PC-3 (cell line): ENCODE data around the gene NFIL3. TPM values are rescaled to one million over a fixed set of nuclear protein-coding genes. Genes with fewer than 3 reads are reported as not detected.
A peak's percentile ranks its signal among the peaks of the same experiment; 100 is the strongest.

Experiments
- ATAC-seq: fragments of 200-7000 bp; cut with Tn5 transposase; 2 replicates; pipeline ENCODE4 v1.9.1; 2020; ENCODE audit warnings: mild to moderate bottlenecking, moderate library complexity
- BruUV-seq: library from RNA; stranded (reverse); fragments of 400-500 nt; replicated peaks from 2 replicates; lab custom pipeline; 2021; lab: Mats Ljungman, UMichigan
- CTCF ChIA-PET: fragments of 300-600 bp; sonication (Branson Sonifier 250); formaldehyde crosslinking; loops from one replicate; lab custom pipeline; 2022; ENCODE audit warnings: antibody characterized with exemption; lab: Charles Lee
- POLR2A ChIA-PET: fragments of 300-600 bp; sonication (Branson Sonifier 250); formaldehyde crosslinking; loops from one replicate; lab custom pipeline; 2022; ENCODE audit warnings: antibody characterized with exemption; ENCODE audit not compliant: unreplicated experiment; lab: Charles Lee
- DNase-seq: peaks from one replicate; pipeline ENCODE4 v3.0.0-alpha.2; 2015
- H2AFZ ChIP-seq: fragments of 300-600 bp; sonication (generic); 2 replicates; pipeline ENCODE4 v1.6.0; 2016; ENCODE audit warnings: antibody characterized with exemption, low read length
- H3F3A ChIP-seq: fragments of 300-600 bp; sonication (generic); one replicate; pipeline ENCODE4 v1.6.0; 2017; ENCODE audit warnings: antibody characterized with exemption, low read length, control low read depth, mild to moderate bottlenecking; ENCODE audit not compliant: unreplicated experiment
- H3K27ac ChIP-seq: fragments of 300-600 bp; sonication (generic); 2 replicates; pipeline ENCODE4 v1.5.1; 2016; ENCODE audit warnings: mild to moderate bottlenecking, low read length
- H3K27me3 ChIP-seq: fragments of 300-600 bp; sonication (generic); 2 replicates; pipeline ENCODE4 v1.6.1; 2016; ENCODE audit warnings: low read length, mixed read lengths
- H3K36me3 ChIP-seq: fragments of 300-600 bp; sonication (generic); 2 replicates; pipeline ENCODE4 v1.6.1; 2016; ENCODE audit warnings: low read depth, mixed run types, low read length, mixed read lengths
- H3K4me1 ChIP-seq: fragments of 300-600 bp; sonication (generic); 2 replicates; pipeline ENCODE4 v1.5.1; 2016; ENCODE audit warnings: low read length; ENCODE audit not compliant: insufficient read depth
- H3K4me2 ChIP-seq: fragments of 300-600 bp; sonication (generic); 2 replicates; pipeline ENCODE4 v1.6.0; 2016; ENCODE audit warnings: low read length
- H3K4me3 ChIP-seq: fragments of 300-600 bp; sonication (generic); 2 replicates; pipeline ENCODE4 v1.5.1; 2016; ENCODE audit warnings: mild to moderate bottlenecking, low read length, mixed read lengths
- H3K79me2 ChIP-seq: fragments of 300-600 bp; sonication (generic); 2 replicates; pipeline ENCODE4 v1.6.1; 2017; ENCODE audit warnings: low read length, mixed read lengths
- H3K9ac ChIP-seq: fragments of 300-600 bp; sonication (generic); 2 replicates; pipeline ENCODE4 v1.6.0; 2016; ENCODE audit warnings: mild to moderate bottlenecking, low read length
- H3K9me2 ChIP-seq: fragments of 300-600 bp; sonication (generic); replicated peaks from 2 replicates; pipeline ENCODE4 v1.6.1; 2016; ENCODE audit warnings: mixed run types, low read length, mixed read lengths
- H3K9me3 ChIP-seq: fragments of 300-600 bp; sonication (generic); 2 replicates; pipeline ENCODE4 v1.6.1; 2016; ENCODE audit warnings: low read length, mixed read lengths
- H4K20me1 ChIP-seq: fragments of 300-600 bp; sonication (generic); 2 replicates; pipeline ENCODE4 v1.6.1; 2016; ENCODE audit warnings: low read length, mixed read lengths
- EZH2 ChIP-seq: fragments of 300-600 bp; sonication (generic); IDR thresholded peaks from one replicate; pipeline ENCODE4 v1.6.1; 2017; ENCODE audit warnings: antibody characterized with exemption, mild to moderate bottlenecking, low read length; ENCODE audit not compliant: unreplicated experiment
- EZH2phosphoT487 ChIP-seq: fragments of 300-600 bp; sonication (generic); IDR thresholded peaks from 2 replicates; pipeline ENCODE4 v1.6.1; 2018; ENCODE audit warnings: mild to moderate bottlenecking, antibody characterized with exemption, low read length, borderline replicate concordance
- intact Hi-C: fragments of 100-400 bp; cut with micrococcal nuclease; formaldehyde crosslinking; loops from 2 replicates; pipeline ENCODE4 v1.9.0; 2023
- total RNA-seq: library from RNA; depleted of rRNA; stranded (reverse); fragments of >200 nt; gene quantifications from 2 replicates; pipeline ENCODE4 v1.2.3, GENCODE V29; 2014; rRNA removed
- TF ChIP-seq, protein P1 (sequence below): fragments of 300-600 bp; sonication (generic); conservative IDR thresholded peaks from 2 replicates; pipeline ENCODE4 v1.5.1; 2017; ENCODE audit warnings: antibody characterized with exemption, low read depth, mild to moderate bottlenecking, low read length

Gene NFIL3
- total RNA-seq, 1 experiment from 2014 or later: 5.4 TPM

DNA sequence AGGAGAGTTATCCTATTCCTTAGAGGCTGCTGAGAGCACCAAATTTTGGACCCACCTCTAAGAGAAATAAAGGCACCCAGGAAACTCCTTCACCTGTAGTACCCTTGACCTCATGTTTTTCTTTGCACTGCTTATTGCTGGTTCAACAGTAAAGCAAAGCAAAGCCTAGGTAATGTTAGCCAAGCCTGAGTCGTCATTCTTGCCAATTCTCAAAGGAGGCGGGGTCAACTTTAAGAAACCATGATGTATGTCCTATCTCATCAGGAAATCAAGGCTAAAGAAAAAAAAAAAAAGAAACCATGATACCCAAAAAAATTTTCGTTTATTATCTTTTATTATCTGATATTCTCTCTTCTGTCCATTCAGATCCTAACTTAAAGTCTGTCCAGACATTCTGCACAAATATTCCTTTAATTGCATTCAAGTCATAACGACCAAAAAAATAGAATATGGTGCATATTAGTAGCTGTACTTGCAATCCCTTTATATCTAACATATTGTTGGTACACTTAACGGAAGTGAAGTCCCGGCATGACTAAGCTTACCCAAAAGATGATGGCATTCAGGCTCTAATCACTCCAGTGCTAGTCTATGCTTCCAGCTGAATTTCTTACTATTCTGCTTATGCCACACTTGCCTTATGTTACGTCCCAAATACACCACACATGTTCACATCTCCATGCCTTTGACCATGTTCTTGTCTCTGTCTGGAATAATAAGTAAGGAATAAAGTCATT lies 63.7 kb downstream of the NFIL3 start:
- no peaks in the 10 kb centered on the region for H3K9me3 ChIP-seq
- H4K20me1 ChIP-seq: no peaks in the 10 kb centered on the region
- no peaks in the 10 kb centered on the region for H3K27me3 ChIP-seq
- H3K4me2 ChIP-seq: peak overlapping the region; percentile 91
- BruUV-seq: no TSS peak
- no peak overlapping the region for H2AFZ ChIP-seq
- ChIA-PET CTCF (interaction anchor here (0.9 to 1.1 kb wide), 2 partner anchors 51 to 271 kb away, joined by 3 to 4 read pairs; no protein-coding TSS in a partner anchor), POLR2A (no interaction called here)
- no peak for TF ChIP-seq EZH2phosphoT487
- peaks cover under 1% of the 10 kb centered on the region; the same call in 1 of the 2 replicates for H3K36me3 ChIP-seq
- intact Hi-C loops: loop anchor here (5.0 kb wide), 1 partner anchor 62 kb away; the partner anchor contains the start of gene NFIL3
- DNase-seq (peak; percentile 14), ATAC-seq (no peak)
- H3K9ac ChIP-seq: no peak overlapping the region
- H3F3A ChIP-seq: no peaks in the 10 kb centered on the region
- H3K9me2 ChIP-seq: no peaks in the 10 kb centered on the region
- peak overlapping the region; percentile 85 for H3K4me3 ChIP-seq
- no peak overlapping the region for H3K27ac ChIP-seq
- peaks cover 13% of the 10 kb centered on the region for H3K4me1 ChIP-seq
- H3K79me2 ChIP-seq: peaks cover 51% of the 10 kb centered on the region

DNA sequence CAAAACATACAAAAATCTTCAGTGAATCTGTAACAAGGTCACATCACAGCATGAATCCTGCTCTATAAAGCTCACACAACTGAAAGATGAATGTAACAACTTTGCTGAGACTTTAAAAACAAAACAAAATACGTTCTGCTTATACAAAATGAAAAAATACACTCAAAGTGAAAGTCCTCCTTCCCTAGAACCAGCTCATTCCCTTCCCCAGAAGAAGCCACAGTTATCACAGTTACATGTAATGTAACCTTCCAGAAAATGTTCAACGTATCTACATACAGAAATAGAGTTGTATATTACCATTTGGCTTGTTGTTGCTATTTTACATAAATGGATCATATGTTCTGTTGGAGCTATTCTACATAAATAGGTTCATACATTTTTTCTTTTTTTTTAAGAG lies 64.5 kb downstream of the NFIL3 start:
- Histone ChIP-seq H3K79me2 (peaks cover 51% of the 10 kb centered on the region), H3K9me3 (no peaks in the 10 kb centered on the region), H3K27ac (no peak overlapping the region), H3K4me1 (peaks cover 13% of the 10 kb centered on the region), H4K20me1 (no peaks in the 10 kb centered on the region), H3K27me3 (no peaks in the 10 kb centered on the region), H3F3A (no peaks in the 10 kb centered on the region), H3K36me3 (peaks cover 8% of the 10 kb centered on the region; the same call in 1 of the 2 replicates), H3K9me2 (no peaks in the 10 kb centered on the region), H2AFZ (no peak overlapping the region), H3K4me3 (no peak overlapping the region), H3K4me2 (no peak overlapping the region), H3K9ac (no peak overlapping the region)
- TF ChIP-seq, protein P1, sequence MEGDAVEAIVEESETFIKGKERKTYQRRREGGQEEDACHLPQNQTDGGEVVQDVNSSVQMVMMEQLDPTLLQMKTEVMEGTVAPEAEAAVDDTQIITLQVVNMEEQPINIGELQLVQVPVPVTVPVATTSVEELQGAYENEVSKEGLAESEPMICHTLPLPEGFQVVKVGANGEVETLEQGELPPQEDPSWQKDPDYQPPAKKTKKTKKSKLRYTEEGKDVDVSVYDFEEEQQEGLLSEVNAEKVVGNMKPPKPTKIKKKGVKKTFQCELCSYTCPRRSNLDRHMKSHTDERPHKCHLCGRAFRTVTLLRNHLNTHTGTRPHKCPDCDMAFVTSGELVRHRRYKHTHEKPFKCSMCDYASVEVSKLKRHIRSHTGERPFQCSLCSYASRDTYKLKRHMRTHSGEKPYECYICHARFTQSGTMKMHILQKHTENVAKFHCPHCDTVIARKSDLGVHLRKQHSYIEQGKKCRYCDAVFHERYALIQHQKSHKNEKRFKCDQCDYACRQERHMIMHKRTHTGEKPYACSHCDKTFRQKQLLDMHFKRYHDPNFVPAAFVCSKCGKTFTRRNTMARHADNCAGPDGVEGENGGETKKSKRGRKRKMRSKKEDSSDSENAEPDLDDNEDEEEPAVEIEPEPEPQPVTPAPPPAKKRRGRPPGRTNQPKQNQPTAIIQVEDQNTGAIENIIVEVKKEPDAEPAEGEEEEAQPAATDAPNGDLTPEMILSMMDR: no peak
- TF ChIP-seq EZH2phosphoT487 (no peak), EZH2 (no peak)
- ATAC-seq: no peak
- no peak for DNase-seq
- CTCF ChIA-PET: no interaction called here
- no TSS peak for BruUV-seq
- POLR2A ChIA-PET: interaction anchor here (0.8 kb wide), 1 partner anchor 238 kb away, joined by 3 read pairs; no protein-coding TSS in a partner anchor
- intact Hi-C loops: no loop called here

Other genes with a start within 250 kb of the NFIL3 start
- gene AUH, start 61.9 kb downstream of the NFIL3 start, total RNA-seq: 30.4 and 32.3 TPM in 2 replicates